ENCODE results near the gene MAMDC4.

GRCh38 chr9:136847826-136848392 is 4.2 kb upstream of the MAMDC4 start:
- TF ChIP-seq, protein P1, sequence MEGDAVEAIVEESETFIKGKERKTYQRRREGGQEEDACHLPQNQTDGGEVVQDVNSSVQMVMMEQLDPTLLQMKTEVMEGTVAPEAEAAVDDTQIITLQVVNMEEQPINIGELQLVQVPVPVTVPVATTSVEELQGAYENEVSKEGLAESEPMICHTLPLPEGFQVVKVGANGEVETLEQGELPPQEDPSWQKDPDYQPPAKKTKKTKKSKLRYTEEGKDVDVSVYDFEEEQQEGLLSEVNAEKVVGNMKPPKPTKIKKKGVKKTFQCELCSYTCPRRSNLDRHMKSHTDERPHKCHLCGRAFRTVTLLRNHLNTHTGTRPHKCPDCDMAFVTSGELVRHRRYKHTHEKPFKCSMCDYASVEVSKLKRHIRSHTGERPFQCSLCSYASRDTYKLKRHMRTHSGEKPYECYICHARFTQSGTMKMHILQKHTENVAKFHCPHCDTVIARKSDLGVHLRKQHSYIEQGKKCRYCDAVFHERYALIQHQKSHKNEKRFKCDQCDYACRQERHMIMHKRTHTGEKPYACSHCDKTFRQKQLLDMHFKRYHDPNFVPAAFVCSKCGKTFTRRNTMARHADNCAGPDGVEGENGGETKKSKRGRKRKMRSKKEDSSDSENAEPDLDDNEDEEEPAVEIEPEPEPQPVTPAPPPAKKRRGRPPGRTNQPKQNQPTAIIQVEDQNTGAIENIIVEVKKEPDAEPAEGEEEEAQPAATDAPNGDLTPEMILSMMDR (IDR thresholded peaks at IDR 0.05; ENCODE audit: insufficient read depth, low read length), result no peak
- peak; percentile 83 for TF ChIP-seq POLR2AphosphoS5 (IDR thresholded peaks at IDR 0.05; ENCODE audit: low read depth)
